NCI-H460 (cell line): ENCODE measurements around the gene NT5DC1. TPM values are rescaled to one million over a fixed set of nuclear protein-coding genes. Genes with fewer than 3 reads are reported as not detected.

Experiments used
- DNase-seq: peaks from one replicate; pipeline ENCODE4 v3.0.0-alpha.2; 2016; ENCODE audit warnings: low read depth; ENCODE audit errors: extremely low read depth
- total RNA-seq: library from RNA; depleted of rRNA; stranded (reverse); fragments of >200 nt; shearing (Covaris generic); gene quantifications from 2 replicates; pipeline ENCODE4 v1.2.3, GENCODE V29; 2014; rRNA removed

The NT5DC1 gene
- total RNA-seq, 1 experiment from 2014 or later: 22.7 TPM

- no peak for DNase-seq
Measured at GRCh38 chr6:116298973-116299372, 198.3 kb downstream of the NT5DC1 start.

Other genes with a start within 250 kb of the NT5DC1 start
- 6.4 and 6.9 TPM in 2 replicates for gene FRK, start 40.0 kb upstream of the NT5DC1 start, total RNA-seq
- gene COL10A1, start 25.3 kb downstream of the NT5DC1 start, total RNA-seq: 0.02 TPM in 1 of 2 replicates, not detected in the other
- 7.6 and 9.7 TPM in 2 replicates for gene TSPYL4, start 153.2 kb downstream of the NT5DC1 start, total RNA-seq
- gene TSPYL1, start 179.1 kb downstream of the NT5DC1 start, total RNA-seq: 32.3 and 34.6 TPM in 2 replicates